Stimulated activated CD4-positive, alpha-beta T cell treated with anti-CD3 and anti-CD28 coated beads, TNF-alpha, amount 100 ng/mL, for 24 hours (primary cell): ENCODE measurements around the gene SLC17A9.

Source experiments
- DNase-seq, 3 experiments: peaks; one replicate each; pipeline ENCODE4 v3.0.0-alpha.2; 2020; ENCODE audit warnings: low read depth in 3 of 3

Gene SLC17A9

DNA sequence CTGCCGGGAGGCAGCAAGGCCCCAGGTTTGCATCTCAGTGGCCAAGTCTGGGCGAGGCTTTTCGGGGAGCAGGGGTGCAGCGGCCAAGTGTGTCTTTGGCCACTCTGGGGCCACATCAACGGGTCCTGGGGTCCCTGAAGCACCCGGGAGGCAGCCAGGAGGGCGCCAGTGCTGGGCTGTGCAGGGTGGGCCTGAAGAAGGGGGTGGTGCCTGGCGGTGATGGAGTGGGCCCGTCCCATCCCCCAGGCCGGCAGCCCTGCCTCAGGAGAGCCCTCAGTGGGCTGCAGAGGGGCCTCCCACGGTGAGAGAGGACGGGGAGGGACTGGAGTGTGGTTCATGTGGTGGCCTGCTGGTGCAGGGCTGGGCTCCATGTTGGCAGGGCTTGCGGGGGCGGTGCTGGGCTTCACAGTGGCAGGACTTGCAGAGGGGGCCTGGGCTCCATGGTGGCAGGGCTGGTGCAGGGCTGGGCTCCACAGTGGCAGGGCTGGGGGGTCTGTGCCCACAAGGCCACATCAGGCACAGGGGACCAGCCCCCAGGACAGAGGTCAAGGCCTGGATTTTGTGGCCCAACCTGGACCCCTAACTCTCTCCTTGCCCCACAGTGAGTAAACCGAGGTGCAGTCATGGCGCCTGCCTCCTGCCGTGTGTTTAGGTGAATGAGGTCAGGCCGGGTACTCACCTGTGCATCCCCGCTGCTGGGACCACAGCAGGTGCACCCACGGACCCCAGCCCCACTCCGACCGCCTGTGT, 64.7 kb downstream of the SLC17A9 start:
- DNase-seq: no peak

GRCh38 chr20:63017826-63018411, 65.4 kb downstream of the SLC17A9 start:
- no peak for DNase-seq
